Measurements from ENCODE around the gene UFC1.

Gene UFC1

DNA sequence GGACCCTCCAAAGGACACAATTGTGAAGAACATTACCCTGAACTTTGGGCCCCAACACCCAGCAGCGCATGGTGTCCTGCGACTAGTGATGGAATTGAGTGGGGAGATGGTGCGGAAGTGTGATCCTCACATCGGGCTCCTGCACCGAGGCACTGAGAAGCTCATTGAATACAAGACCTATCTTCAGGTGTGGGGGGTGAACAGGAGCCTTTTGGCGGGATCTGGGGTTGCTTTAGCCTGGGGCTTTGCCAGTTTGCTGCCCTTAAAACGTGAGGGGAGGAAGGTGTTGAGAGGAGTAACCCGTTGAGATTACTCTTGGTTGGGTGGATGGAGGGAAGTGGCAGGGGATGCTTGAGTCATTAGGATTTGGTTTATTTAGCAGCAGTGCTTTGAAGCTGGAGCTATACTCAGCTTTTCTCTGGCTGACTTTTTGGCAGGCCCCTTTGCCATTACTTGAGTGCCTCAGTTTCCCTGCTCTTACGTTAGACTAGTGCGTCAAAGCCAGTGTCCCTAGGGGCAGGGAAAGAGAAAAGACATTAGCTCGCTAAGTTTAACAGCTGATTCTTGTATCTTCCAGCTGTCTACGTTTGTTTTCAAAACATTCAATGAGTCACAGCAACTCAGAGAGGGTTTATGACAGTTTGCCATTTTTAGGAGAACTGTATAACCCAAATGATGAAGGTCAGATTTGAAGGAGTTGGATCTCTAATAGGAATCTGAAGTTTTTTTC is 52.8 kb downstream of the UFC1 start:
- no peak overlapping the region for H3K27ac ChIP-seq (ENCODE audit: low read depth, low read length)
- H3K4me1 ChIP-seq (ENCODE audit: control insufficient read depth, insufficient read depth, low read length) = peaks cover 8% of the 10 kb centered on the region
- H3K36me3 ChIP-seq (ENCODE audit: control insufficient read depth, insufficient read depth, low read length) = peaks cover 70% of the 10 kb centered on the region
- no peak overlapping the region for H3K4me3 ChIP-seq (ENCODE audit: low read depth, low read length)
- H3K9me3 ChIP-seq (ENCODE audit: control insufficient read depth, insufficient read depth, low read depth, low read length) = no peaks in the 10 kb centered on the region
- H3K9ac ChIP-seq (ENCODE audit: low read length) = no peak overlapping the region
- no peaks in the 10 kb centered on the region for H3K27me3 ChIP-seq (ENCODE audit: control insufficient read depth, insufficient read depth, low read length)

DNA sequence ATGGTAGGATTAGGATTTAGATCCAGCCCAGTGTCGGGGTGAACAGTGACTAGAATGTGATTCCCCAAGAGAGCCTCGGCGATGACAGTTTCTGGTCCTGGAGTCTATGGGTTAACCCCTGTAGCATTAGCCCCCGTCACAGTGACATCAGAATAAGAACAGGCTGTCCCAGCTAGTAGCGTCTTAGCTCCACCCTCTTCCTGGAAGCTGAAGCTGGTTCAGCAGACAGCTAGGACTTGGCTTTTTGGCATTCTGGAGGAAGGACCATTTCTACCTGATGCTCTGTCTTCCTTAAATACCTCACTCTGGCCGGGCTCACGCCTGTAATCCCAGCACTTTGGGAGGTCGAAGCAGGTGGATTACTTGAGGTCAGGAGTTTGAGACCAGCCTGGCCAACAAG is 53.4 kb downstream of the UFC1 start:
- Histone ChIP-seq H3K9ac (ENCODE audit: low read length) (no peak overlapping the region), H3K9me3 (ENCODE audit: control insufficient read depth, insufficient read depth, low read depth, low read length) (no peaks in the 10 kb centered on the region), H3K4me1 (ENCODE audit: control insufficient read depth, insufficient read depth, low read length) (peaks cover 4% of the 10 kb centered on the region), H3K36me3 (ENCODE audit: control insufficient read depth, insufficient read depth, low read length) (peaks cover 76% of the 10 kb centered on the region), H3K27me3 (ENCODE audit: control insufficient read depth, insufficient read depth, low read length) (no peaks in the 10 kb centered on the region), H3K27ac (ENCODE audit: low read depth, low read length) (no peak overlapping the region), H3K4me3 (ENCODE audit: low read depth, low read length) (no peak overlapping the region)
